GM21367 (cell line): Measurements from ENCODE around the gene EIF3B.
"Not testable (repeated sequence)": the region's sequence is repeated elsewhere in the genome, so short reads cannot be mapped to it uniquely, and the experiment has no call there.

Experiments
- ATAC-seq: cut with Tn5 transposase; IDR thresholded peaks from one replicate; pipeline ENCODE4 v1.9.1; 2021; ENCODE audit not compliant: unreplicated experiment

EIF3B gene

DNA sequence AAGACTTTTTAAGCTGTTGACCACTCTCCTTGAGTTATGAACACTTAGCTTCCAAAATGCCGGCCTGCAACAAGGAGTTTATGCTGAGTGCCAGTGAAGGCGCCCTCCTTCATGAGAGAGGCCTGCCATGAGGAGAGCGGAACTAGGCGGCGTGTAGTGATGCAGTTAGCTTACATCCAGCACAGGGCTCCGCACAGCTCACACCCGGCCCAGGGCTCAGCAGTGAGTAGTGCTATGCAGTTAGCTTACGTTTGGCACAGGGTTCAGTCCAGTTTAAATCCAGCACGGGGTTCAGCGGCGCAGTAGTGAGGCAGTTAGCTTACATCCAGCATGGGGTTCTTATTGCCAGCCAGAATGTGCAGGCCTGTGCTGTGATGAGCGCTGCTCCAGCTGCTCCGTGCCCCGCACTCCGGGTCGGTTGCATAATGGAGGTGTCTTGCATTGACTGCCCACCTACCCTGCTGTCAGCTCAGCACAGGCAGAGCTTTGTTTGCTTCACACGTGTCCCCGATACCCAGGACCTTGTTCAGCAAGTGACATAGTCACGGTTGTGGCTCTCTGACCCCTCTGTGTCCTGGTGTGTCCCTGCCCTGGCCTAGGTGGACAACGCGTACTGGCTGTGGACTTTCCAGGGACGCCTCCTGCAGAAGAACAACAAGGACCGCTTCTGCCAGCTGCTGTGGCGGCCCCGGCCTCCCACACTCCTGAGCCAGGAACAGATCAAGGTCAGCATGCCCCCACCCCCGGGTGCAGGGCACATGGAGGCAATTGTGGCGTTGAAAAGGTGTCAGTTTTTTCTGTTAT lies 21.9 kb downstream of the EIF3B start:
- no peak for ATAC-seq

DNA sequence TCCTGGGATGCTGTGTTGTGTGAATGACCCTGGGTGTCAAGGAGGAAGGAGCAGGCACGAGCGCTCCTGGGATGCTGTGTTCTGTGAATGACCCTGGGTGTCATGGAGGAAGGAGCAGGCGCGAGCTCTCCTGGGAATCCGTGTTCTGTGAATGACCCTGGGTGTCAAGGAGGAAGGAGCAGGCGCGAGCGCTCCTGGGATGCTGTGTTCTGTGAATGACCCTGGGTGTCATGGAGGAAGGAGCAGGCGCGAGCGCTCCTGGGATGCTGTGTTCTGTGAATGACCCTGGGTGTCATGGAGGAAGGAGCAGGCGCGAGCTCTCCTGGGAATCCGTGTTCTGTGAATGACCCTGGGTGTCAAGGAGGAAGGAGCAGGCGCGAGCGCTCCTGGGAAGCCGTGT lies 22.9 kb downstream of the EIF3B start:
- not testable (repeated sequence) for ATAC-seq

DNA sequence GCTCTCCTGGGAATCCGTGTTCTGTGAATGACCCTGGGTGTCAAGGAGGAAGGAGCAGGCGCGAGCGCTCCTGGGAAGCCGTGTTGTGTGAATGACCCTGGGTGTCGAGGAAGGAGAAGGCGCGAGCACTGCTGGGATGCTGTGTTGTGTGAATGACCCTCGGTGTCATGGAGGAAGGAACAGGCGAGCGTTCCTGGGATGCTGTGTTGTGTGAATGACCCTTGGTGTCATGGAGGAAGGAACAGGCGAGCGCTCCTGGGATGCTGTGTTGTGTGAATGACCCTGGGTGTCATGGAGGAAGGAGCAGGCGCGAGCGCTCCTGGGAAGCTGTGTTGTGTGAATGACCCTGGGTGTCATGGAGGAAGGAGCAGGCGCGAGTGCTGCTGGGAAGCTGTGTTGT lies 23.5 kb downstream of the EIF3B start:
- not testable (repeated sequence) for ATAC-seq

DNA sequence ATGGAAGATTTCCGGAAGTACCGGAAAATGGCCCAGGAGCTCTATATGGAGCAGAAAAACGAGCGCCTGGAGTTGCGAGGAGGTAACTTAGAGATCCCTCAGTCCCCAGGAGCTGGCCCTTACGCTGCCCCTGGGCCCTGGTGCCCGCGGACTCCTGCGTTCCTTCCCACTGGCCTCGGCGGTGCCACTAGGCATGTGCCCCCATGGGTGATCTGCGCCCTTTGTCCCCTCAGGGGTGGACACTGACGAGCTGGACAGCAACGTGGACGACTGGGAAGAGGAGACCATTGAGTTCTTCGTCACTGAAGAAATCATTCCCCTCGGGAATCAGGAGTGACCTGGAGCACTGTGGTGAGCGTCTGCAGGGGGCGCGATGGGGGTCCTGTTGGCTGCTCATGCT lies 24.5 kb downstream of the EIF3B start:
- ATAC-seq: no peak

DNA sequence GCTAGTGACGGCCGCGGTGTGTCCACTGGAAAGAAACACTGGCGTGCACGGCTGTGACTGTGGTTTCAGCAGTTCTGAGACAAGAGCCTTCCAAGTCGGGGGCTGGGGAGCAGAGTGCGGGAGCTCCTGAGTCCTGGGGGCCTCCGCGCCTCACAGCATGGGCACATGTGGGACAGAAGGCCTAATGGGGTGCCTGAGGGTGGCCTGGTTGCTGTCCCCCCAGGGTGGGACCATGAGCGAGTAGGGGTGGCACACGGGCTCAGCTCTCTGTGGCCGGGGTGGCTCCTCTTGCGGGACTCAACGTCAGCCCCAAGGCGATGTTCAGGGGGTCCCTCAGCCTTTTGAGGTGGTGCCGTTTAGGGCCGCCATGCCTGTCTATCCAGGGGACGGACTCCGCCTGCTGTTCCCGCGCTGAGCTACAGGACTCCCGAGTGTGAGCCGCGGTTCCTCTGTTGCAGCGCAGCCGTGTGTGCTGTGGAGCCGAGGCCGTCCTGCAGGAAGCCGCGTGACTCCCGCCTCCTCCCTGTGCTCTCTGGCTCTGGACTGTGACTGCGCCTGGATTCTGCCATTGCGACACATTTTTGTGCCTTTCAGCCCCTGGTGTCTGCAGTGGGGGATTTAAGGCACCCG lies 25.3 kb downstream of the EIF3B start:
- ATAC-seq: no peak

DNA sequence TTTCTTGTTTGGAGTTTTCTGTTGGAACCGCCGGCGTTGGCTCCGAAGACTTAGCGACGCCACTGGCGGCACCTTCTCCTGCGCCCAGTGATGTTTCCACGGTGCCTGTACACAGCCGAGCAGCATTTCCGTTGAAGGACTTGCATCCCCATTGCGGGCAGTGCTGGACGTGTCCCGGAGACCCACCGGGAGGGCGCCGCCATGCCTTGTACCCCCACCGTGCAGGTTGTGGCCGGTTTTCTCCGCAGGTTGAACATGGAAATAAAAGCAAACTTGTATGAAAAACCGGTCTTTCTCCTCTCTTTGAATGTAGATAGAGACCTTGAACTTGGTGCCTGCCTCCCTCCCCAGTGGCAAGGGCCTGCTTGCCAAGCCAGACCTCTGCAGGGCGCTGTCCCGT lies 25.8 kb downstream of the EIF3B start:
- ATAC-seq: no peak

DNA sequence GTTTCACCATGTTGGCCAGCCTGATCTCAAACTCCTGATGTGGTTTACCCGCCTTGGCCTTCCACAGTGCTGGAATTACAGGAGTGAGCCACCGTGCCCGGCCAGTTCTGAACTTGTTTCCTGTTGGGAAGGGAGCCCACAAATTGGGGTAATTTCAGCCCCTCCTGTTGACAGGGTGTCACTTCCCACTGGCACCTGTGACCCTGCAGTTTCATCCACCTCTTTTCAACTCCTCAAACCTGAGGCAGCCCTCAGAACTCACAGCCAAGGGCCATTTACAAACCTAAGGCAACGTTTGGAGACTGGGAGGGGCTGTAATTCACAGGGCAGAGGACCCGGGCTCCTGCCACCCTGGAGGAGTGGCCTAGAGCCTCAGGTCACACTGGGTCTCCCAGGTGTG lies 26.6 kb downstream of the EIF3B start:
- ATAC-seq: no peak

DNA sequence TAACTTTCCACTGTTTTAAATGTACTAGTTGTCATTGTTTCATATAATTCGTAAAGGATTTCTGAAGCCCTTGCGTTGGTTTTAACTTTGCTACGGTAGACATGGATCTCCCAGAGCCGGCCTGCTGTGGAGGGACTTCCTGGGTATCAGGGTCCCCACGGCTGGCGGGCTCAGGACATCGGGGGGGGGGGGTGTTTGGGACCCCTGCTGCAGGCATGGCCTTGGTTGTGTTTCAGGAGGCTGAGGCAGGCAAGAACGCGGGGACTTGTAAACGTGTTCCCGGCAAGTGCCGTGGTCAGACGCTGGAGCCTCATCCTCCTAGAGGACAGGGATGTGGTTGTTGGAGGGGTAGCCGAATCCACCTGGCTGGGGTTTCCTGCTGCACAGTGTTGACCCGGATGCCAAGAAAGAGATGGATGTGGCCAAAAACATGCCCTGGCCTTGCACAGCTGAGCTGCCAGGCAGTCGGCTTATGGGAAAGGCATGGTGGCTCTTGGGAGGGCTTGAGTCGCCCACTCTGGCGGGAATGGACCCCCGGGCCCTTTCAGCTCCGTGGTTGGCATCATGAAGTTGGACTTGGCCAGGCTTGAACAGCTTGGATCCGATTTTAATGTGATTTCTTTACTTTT lies 27.4 kb downstream of the EIF3B start:
- no peak for ATAC-seq

DNA sequence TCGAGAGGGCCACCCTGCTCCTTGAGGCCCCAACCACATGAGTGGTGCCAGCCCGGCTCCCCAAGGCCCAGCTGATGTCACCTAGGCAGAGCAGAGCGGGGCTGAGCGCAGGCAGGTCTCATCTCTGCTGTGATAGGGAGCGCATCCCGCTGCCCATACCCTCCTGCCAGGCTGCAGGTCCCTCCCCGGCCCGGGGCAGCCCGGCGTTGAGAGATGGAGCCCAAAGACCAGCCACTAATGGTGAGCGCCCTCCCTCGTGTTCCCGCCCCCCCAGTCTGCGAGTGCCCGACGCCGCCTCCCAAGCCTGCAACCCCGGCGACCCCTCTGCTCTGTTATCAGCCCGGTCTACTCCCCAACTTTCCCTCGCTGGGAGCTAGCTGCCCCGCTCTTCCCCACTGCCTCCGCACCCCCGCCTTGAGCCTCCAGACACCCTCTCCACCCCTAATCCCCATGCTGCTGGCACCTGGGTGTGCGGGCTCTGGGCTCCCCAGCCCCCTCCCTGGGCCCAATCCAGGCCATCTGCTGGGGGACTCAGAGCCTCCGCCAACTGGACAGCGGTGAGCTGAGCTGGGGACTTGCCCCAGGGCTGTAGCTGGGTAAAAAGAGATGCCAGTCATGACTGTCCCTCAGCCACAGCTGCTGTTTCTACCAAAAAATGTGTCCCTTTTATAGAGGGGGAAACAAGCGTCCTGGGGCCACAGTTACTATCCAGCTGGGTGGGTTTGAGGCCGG lies 29.1 kb downstream of the EIF3B start:
- ATAC-seq: no peak

DNA sequence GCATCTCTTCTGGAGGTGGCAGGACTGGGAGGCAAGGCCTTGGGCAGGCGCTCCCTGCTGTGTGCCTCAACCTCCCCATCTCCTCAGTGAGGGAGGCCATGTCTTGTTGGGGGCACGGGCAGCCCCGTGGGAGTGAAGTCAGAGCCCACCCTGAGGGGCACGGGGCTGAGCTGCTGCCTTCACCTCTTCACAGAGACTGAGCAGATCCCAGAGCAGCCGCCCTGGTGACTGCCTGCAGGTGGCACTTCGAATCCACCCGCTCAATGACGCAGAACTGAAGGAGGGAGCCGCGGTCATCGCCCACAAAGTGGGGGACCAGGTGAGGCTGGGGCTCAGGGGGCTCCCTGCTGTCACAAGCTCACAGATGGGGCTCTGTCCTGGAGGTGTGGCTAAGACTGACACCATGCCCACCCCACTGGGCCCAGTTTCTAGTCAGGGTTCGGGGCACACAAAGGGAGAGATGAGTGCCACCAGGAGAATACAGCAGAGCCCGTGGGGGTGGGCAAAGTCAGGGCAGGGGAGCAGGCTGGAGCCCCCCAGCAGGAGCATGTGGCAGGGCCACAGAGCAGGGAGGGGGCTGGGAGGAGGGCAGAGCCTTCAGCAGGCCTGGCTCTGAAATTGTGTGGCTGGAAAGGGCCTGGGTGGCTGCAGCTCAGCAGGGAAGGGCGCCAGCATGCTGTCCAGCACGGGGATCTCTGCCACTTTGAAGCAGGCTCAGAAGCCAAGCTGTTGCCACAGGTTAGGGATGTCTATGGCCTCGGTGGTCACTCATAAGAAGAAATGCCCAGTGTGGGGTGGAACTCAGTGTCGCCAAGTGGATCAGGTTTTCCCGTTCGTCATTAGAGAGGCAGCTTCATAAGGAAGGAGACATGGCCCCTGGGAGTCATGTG lies 30.0 kb downstream of the EIF3B start:
- no peak for ATAC-seq

DNA sequence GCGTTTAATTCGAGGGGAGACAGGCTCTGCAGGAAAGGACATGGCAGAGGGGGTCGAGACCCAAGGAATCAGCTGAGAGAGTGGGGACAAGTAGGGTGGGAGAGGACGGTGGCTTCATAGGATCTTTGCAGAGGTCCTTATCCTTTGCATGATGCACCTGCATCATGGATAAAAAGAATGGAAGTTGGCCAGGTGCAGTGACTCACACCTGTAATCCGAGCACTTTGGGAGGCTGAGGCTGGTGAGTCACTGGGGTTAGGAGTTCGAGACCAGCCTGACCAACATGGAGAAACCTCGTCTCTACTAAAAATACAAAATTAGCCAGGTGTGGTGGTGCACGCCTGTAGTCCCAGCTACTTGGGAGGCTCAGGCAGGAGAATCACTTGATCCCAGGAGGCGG lies 31.5 kb downstream of the EIF3B start:
- ATAC-seq: not testable (repeated sequence)

DNA sequence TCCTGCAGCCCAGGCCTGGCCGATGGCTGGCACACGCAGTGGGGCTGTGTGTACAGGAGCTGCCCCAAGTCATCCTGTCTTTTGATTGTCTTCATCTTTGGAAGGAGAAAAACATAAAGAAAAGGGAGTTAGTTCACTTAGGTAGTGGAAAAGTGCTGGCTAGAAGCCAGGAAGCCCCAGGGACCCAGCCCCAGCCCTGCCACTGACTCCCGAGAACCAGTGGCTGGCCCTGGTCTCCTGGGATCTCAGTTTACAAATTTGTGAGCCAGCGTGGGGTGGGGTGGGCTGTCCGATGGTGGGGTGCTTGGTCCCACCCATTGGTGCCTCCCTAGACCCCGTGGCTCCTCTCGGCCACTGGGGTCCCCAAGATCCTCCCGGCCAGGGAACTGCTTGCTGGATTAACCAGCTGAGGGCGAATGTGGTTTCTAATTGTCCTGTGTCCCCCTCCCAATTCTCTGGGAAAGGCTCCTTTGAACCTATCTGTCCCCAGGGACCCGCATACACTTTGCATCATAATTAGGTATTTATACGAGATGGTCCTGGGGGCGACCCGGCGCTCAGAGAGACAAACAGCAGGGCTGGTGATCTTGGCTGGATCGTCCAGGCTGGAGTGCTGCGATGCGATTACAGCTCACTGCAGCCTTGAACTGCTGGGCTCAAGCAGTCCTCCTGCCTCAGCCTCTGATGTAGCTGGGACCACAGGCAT lies 32.5 kb downstream of the EIF3B start:
- no peak for ATAC-seq

DNA sequence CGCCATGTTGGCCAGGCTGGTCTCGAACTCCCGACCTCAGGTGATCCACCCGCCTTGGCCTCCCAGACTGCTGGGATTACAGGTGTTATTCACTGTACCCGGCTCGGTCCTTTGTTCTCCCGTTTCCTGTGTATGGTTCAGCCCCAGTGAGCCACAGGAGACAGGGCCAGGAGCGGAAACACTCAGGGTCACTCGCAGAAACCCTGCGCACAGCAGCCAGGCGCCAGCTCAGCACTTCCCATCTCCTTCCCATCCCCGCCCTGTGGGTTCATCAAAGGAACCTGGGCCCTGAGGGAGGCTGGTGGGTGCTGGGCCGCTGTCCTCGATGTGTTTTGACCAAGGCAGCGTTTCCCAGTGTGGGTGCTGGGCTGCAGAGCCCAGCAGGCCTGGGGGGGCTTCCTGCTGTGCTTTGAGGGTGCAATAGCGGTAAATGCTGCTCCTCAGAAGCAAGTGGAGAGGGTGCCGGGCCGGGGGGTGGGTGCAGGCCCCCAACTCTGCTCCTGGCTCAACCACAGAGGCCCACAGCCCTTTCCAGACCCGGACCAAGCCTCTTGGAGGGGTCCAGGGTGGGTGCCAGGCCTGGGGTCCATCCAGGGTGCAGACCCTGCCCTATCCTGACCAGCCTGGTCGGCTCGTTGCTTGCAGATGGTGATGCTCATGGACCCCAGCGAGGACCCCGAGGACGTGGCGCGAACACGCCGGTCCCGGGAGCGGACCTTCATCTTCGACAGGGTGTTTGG lies 33.4 kb downstream of the EIF3B start:
- no peak for ATAC-seq

DNA sequence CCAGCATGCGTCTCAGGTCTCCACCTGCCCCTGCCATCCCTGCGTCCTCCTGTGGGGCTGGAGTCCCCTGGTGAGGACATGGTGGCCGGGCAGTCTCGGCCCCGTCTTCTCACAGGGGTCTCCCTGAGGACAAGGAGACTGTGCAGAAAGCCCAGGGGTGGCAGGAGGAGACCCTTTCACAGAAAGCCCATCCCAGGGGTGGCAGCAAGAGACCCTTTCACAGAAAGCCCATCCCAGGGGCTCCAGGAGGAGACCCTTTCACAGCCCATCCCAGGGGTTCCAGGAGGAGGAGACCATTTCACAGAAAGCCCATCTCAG lies 34.0 kb downstream of the EIF3B start:
- ATAC-seq: no peak

DNA sequence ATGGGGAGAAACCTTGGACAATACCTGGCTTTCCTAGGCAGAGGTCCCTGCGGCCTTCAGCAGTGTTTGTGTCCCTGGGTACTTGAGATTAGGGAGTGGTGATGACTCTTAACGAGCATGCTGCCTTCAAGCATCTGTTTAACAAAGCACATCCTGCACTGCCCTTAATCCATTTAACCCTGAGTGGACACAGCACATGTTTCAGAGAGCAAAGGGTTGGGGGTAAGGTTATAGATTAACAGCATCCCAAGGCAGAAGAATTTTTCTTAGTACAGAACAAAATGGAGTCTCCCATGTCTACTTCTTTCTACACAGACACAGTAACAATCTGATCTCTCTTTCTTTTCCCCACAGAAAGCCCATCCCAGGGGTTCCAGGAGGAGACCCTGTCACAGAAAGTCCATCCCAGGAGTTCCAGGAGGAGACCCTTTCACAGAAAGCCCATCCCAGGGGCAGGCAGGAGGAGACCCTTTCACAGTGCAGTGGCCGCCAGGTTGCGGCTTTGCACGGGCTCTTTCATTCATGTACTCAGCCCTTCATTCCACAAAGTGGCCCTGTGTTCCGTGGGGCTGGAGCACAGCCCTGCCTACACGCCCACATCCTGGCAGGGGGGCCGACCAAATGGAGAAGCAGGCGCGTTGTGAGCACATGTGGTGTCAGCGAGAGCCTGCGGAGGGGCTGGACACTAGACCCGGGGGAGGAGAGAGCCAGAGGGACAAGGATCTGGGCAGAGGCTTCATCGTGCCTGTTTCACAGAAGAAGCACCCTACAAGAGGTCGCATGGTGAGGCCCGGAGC lies 35.6 kb downstream of the EIF3B start:
- ATAC-seq: not testable (repeated sequence)

DNA sequence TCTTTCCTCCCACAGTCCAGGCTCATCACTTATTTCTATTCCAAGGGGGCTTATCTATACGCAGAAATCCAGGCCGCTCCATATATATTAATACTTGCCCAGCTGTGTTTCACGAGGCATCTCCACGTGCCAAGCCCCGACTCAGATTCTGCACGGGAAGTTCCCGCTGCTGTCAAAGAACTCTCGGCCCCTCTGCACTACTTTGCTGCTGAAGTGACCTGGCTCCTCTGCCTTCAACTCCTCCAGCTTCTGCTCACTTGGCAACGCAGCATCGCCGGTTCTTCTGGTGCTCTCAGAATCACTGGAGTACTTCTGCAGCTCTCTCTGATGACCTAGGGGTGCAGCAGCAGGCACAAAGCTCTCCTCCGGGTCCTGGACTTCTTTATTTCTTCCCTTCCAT lies 39.1 kb downstream of the EIF3B start:
- no peak for ATAC-seq

DNA sequence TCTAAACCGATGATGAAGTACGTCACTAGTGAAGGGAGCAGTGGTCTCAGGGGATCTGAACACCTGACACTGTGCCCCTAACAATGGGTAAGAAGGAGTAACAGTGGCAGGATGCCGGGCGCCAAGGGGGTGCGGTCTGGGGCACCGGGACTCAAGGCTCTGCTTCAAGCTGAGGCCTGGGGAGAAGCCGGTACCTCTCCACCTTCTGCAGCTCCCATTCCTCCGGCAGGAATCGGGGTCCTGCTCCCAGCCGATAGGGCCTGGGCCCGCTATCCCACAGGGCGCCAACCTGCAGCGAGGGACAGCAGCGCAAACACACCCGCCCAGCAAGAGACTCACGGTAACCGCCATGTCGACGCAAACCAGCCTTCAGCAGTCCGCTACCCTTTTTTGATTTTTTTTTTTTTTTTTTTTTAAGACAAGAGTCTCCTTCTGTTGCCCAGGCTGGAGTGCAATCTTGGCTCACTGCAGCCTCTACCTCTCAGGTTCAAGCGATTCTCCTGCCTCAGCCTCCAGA lies 40.0 kb downstream of the EIF3B start:
- no peak for ATAC-seq

DNA sequence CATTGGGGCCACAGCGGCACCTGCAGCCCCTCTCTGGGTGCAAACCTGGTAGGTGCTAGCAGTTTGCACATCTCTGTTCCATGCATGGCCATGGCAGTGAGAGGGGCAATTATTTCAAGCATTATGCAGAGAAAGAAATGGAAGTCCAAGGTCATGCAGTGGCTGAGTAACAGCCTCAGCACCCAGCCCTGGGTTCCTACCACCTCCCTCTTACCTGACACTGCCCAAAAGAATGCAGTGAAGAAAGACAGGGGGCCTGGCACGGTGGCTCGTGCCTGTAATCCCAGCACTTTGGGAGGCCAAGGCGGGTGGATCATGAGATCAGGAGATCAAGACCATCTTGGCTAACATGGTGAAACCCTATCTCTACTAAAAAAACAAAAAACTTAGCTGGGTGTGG lies 43.9 kb downstream of the EIF3B start:
- ATAC-seq: no peak
